Activated gamma-delta T cell treated with Interleukin-2 at 50 U/mL for 16 hours (primary cell): ENCODE data around the gene HCFC1.
A peak's percentile ranks its signal among the peaks of the same experiment; 100 is the strongest.

Source experiments
- DNase-seq: peaks from one replicate; pipeline ENCODE4 v3.0.0-alpha.2; 2020

HCFC1 gene

GRCh38 chrX:153971450-153972367 lies at the start of gene HCFC1:
Gene HCFC1 (minus strand): TSS chrX:153971818. CDS start chrX:153970840, 978 bp downstream.
- peak; percentile 93 for DNase-seq

DNA sequence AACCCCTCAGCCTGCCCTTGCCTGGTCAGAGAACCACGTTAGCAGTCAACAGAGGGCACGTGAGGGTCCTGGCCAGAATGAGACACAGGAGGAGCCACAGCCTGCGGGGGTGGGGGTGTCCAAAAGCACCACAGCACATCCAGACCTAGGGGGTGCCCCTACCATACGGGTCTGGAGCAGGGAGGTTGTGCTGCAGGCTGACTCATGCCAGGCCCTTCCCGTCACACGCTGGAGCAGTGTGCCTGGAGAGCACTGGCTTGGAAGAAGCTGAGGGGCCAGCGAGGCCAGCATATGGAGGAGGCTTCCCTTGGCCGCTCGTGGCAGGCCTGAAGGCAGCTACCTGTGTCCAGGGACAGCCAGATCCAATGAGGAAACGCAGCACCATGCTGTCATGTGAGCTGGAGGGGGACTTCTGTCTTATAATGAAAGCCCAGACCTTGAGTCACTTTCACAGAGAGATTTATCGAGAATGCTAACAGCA lies 49.6 kb upstream of the HCFC1 start:
- no peak for DNase-seq

- DNase-seq, result no peak
These were observed 49.0 kb upstream of the HCFC1 start for GRCh38 chrX:154020536-154021115.

DNA sequence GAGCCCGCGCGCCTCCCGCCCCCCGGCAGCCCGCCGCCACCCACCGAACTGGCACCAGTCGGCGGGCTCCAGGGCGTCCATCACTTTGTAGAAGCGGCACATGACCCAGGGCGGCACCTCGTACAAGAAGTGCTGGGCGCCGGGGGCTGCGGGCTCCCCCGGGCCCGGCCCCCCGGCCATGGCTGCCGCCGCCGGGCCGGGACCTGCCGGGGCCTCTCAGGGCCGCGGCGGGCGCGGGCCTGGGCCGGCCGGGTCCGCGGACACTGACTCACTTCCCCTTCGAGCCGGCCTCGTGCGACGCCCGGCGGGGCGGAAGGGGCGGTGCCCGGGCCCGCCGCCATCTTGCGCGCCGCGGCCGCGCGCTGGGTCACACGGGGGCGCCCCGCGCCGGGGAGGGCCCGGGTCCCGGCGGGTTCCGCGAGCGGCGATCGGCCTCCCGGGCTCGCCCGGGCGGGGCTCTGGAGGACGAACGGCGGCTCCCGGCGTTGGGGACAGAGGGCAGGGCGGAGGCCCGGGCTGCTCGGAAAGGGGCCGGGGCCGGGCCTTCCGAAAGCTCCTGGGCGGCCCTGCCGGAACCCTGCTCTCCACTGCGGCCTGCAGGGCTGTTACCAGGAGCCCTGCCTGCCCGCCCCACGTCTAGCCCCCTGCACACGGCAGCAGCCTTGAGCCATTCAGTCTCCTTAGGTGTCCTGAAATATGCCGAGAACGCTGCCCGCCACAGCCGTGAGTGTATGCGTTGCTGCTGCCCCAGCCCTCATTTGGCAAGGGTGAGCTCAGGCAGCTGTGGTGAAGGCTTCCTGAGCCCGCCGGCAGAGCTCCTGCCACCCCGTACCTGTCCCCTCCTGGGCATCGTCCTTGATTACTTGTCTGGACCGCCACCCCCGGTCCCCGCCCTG lies 48.3 kb upstream of the HCFC1 start, which contains the start of gene IRAK1:
Gene IRAK1 (minus strand): TSS at position 270 of the 896 bp plus-strand sequence. CDS start 90 bp downstream, at position 180.
- peak; percentile 36 for DNase-seq

DNA sequence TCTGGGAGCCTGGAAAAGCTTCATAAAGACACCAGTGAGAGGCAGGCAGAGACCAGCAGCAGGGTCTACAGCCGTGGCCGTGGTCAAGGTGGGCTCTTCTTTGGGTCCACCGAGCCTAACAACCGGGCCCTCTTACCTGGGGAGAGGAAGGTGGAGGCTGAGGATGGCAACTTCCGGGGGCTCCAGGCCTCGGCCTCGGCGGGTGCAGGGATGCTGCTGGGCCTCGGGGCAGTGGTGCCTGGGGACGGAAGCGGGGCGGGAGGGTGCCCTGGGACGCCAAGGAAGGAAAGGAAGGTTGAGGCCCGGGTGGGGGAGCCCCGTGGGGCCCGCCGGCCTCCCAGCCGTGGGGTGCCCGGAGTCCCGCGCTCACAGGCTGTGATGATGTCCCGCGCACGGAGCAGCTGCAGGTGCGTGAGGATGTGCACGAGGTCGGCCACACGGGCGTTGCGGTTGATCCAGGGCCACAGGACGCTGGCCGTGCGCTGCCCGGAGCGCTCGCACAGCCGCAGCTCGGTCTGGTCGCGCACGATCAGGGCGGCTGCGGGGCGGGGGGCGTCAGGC lies 47.5 kb upstream of the HCFC1 start:
- DNase-seq, result no peak

- no peak for DNase-seq
These were observed 47.0 kb upstream of the HCFC1 start for GRCh38 chrX:154018518-154019060.

- no peak for DNase-seq
These were observed 46.3 kb upstream of the HCFC1 start for GRCh38 chrX:154017766-154018517.

GRCh38 chrX:154016366-154017076 lies 44.9 kb upstream of the HCFC1 start:
- no peak for DNase-seq

DNA sequence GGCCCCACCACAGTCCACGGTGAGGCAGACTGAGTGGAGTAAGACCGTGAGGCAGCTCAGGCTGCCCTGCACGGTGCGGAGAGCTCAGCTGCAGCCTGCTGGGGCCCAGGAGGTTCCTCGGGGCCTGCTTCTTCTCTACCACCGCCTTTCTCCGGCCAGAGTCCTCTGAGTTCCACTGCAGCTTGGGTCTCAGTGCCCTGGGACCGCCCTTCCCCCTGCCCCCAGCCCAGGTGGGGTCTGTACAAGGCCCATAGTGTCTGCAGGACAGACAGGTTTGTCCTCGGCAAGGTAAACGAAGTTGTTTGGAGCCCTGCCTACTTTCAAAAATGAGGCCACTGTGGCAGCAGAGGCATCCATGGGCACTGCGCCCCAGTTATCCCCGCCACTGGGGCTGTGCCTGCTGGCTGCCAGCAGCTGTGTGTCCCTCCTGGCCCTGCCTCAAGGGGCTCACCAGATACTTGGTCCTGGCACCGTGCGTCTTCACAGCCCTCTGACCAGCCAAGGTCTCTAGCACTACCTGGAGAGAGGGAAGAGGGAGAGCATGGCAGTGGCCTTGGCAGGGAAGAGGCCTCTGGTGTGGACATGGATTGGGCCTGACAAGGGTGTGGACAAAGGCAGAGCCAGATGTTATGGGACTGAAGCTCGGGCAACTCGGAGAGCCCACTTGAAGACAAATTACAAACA lies 44.1 kb upstream of the HCFC1 start:
- no peak for DNase-seq

GRCh38 chrX:154014429-154015380 lies 43.1 kb upstream of the HCFC1 start:
- no peak for DNase-seq

DNA sequence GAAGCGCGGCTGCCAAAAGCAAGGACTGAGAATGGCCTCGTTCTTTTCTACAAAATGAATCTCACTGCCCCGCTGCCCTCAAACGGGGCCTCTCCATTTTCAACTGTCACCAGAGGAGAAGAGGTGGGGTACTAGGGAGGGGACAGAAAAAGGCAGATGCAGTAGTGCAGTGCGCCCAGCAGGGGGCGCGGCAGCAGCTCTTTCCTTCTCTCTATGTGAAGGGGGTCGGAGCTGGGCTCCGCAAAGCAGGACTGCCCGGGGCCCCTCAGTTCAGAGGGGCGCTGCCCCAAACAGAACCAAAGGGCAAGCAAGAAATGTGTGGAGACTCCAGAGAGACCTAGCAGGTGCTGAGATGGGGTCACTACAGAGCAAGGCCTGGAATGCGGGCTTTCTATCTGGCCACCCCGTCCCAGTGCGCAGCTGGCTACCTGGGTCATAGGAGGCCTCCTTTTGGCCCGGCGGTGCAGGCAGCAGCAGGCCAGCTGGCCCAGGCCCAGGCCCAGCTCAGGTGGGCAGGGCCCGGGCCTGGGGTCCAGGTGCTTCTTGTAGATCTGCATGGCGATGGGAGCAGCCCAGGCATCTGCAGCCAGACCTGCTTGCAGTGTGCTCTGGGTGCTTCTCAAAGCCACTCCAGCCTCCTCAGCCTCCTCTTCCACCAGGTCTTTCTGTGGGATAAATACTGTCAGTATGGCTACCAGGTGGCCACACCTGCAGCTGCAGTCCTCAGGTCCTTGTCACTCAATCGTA lies 42.2 kb upstream of the HCFC1 start:
- peak; percentile 38 for DNase-seq

GRCh38 chrX:154013001-154013421 lies 41.4 kb upstream of the HCFC1 start:
- no peak for DNase-seq

- no peak for DNase-seq
These were observed 40.8 kb upstream of the HCFC1 start for GRCh38 chrX:154012336-154012991.

DNA sequence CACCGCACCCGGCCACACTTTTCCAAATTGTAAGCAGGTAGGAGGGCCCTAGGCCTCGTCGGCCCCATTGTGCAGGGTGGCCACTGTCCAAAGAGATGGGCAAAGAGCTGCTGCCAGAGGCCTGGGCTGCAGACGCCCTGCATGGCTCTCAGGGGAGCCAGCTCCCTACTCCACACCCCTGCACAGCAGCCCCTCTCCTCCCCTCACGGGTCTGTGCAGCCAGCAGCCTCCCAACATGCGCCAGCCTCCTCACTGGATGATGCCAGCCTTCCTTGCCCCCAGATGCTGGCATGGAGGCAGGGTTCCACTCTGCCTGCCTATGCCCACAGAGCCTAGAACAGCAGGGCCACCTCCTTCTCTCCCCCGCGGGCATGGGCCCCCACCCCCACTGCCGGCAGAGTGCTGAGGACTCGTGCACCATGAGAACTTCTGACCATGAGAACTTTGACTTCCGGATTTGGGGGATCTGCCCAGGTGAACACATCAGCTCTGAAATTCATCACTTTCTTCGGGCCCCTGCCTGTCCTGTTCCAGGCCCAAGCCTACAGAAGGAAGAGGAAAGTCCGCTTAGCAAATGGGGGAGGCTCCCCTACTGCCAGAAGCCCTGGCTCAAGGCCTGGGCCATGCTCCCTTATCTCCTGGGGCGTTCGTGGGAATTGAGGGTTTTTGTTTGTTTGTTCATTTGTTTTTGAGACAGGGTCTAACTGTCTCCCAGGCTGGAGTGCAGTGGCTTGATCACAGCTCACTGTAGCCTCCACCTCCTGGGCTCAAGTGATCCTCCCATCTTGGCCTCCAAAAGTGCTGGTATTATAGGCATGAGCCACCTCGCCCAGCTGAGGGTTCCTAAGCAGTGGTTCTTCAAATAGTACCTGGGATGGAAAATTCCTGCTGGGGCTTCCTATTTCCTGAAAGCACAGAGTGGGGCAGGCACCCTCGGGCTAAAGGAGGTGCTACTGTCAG lies 40.0 kb upstream of the HCFC1 start:
- no peak for DNase-seq

DNA sequence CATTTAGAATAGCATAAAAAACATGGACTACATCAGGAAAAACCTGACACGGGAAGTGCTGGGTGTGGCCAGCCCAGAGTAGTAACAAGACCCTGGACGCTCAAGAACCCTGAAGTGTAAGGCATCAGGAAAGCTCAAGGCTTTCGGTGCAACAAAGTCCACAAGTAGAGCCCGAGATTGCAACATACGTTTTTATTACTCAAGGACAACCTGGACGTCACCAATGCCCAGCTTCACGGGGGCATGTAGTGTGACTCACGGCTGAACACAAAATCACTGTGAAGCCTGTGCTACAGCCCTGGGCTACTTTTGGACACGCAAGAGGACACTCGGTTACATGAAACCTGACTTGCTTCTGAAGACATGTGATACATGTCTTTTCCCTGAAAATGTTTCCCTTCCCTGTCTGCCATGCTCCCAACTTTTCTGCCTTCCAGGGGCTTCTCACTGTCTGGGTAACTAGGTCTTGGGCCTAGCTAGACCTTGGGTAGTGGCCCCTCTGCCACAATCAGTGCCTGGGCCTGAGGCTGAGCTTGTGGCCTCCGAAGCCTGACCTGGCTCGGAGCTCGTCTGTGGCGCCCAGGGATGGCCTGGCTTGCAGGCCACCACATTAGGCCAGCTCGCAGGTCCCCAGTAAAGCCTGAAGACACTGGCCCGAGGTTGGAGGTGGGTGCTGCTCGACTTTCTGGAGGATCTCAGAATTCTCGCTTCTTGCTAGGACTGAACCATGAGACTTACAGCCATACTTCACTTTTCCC lies 38.9 kb upstream of the HCFC1 start:
- no peak for DNase-seq

GRCh38 chrX:154008521-154008920 lies 36.9 kb upstream of the HCFC1 start:
- no peak for DNase-seq
